CD14-positive monocyte (primary cell): ENCODE measurements around the gene ZFP36L2. TPM values are rescaled to one million over a fixed set of nuclear protein-coding genes. Genes with fewer than 3 reads are reported as not detected.

Source experiments
- DNase-seq, 3 donors: peaks; one replicate each; pipeline ENCODE4 v3.0.0-alpha.2; 2011 to 2022
- H2AFZ ChIP-seq: 2 replicates; pipeline ENCODE4 v1.6.0; 2012; ENCODE audit warnings: mild to moderate bottlenecking, low read depth, low read length, inconsistent platforms; ENCODE audit not compliant: insufficient read depth, poor library complexity, severe bottlenecking
- H3K27ac ChIP-seq, 2 donors: 1 replicate in 1 of 2; 2 replicates in 1 of 2; pipeline ENCODE4 v1.5.1; 2012 to 2013; ENCODE audit warnings: low read length in 2 of 2, control low read depth in 1 of 2, inconsistent platforms in 1 of 2, low read depth in 1 of 2, mild to moderate bottlenecking in 1 of 2
- H3K27me3 ChIP-seq, 2 donors: one replicate each; pipeline versions ENCODE4 v1.6.0 to v1.6.1; 2011 to 2013; ENCODE audit warnings: low read length in 2 of 2; ENCODE audit not compliant: control insufficient read depth in 2 of 2, insufficient read depth in 2 of 2
- H3K36me3 ChIP-seq, 2 donors: replicated peaks in 1 of 2; 1 replicate in 1 of 2; 2 replicates in 1 of 2; pipeline versions ENCODE4 v1.5.1 to v1.6.1; 2012 to 2013; ENCODE audit warnings: low read length in 2 of 2, control low read depth in 1 of 2, inconsistent platforms in 1 of 2, mild to moderate bottlenecking in 1 of 2; ENCODE audit not compliant: insufficient read depth in 2 of 2, control insufficient read depth in 1 of 2
- H3K4me1 ChIP-seq, 2 donors: 1 replicate in 1 of 2; 2 replicates in 1 of 2; pipeline versions ENCODE4 v1.5.1 to v1.6.1; 2012 to 2013; ENCODE audit warnings: low read length in 2 of 2, control low read depth in 1 of 2, inconsistent platforms in 1 of 2, mild to moderate bottlenecking in 1 of 2, moderate library complexity in 1 of 2; ENCODE audit not compliant: insufficient read depth in 2 of 2, control insufficient read depth in 1 of 2
- H3K4me2 ChIP-seq: replicated peaks from 2 replicates; pipeline ENCODE3; 2012; ENCODE audit warnings: low read length, moderate library complexity, mild to moderate bottlenecking; ENCODE audit not compliant: poor library complexity, severe bottlenecking; ENCODE audit errors: extremely low read depth
- H3K4me3 ChIP-seq, 3 experiments: fragments of 200-600 bp in 1 of 3; sonication (generic) in 1 of 3; replicated peaks in 1 of 3; 1 replicate in 2 of 3; 2 replicates in 1 of 3; pipeline ENCODE4 v1.5.1; 2011 to 2013; ENCODE audit warnings: low read length in 3 of 3, mild to moderate bottlenecking in 3 of 3, control low read depth in 2 of 3, low read depth in 2 of 3, inconsistent platforms in 1 of 3, moderate library complexity in 1 of 3
- H3K79me2 ChIP-seq: 2 replicates; pipeline ENCODE4 v1.6.0; 2012; ENCODE audit warnings: mild to moderate bottlenecking, control low read depth, inconsistent platforms, low read length, moderate library complexity; ENCODE audit not compliant: insufficient read depth
- H3K9ac ChIP-seq: 2 replicates; pipeline ENCODE4 v1.6.0; 2017; ENCODE audit warnings: low read length, mild to moderate bottlenecking; ENCODE audit not compliant: insufficient read depth, poor library complexity, severe bottlenecking
- H3K9me3 ChIP-seq, 2 donors: replicated peaks in 1 of 2; 1 replicate in 1 of 2; 2 replicates in 1 of 2; pipeline versions ENCODE4 v1.5.1 to v1.6.1; 2012 to 2013; ENCODE audit warnings: low read length in 2 of 2, control low read depth in 1 of 2; ENCODE audit not compliant: control insufficient read depth in 1 of 2, insufficient read depth in 1 of 2
- H4K20me1 ChIP-seq: 2 replicates; pipeline ENCODE4 v1.6.0; 2012; ENCODE audit warnings: mild to moderate bottlenecking, low read length, control low read depth, moderate library complexity; ENCODE audit not compliant: insufficient read depth
- H3K27ac Mint-ChIP-seq, 7 donors: one replicate each; pipeline ENCODE4 v1.8.0; 2020; ENCODE audit warnings: mild to moderate bottlenecking in 7 of 7, mixed read lengths in 7 of 7, moderate library complexity in 6 of 7, inconsistent platforms in 2 of 7
- H3K27me3 Mint-ChIP-seq, 3 donors: one replicate each; pipeline ENCODE4 v1.8.0; 2021 to 2022; ENCODE audit warnings: low read depth in 3 of 3, mild to moderate bottlenecking in 3 of 3, mixed read lengths in 3 of 3, moderate library complexity in 3 of 3, inconsistent platforms in 1 of 3
- H3K36me3 Mint-ChIP-seq, 2 donors: one replicate each; pipeline ENCODE4 v1.8.0; 2020; ENCODE audit warnings: mixed read lengths in 2 of 2, inconsistent platforms in 1 of 2, mild to moderate bottlenecking in 1 of 2
- H3K4me1 Mint-ChIP-seq: one replicate; pipeline ENCODE4 v1.8.0; 2020; ENCODE audit warnings: mild to moderate bottlenecking, mixed read lengths
- H3K4me3 Mint-ChIP-seq, 2 donors: one replicate each; pipeline ENCODE4 v1.8.0; 2020; ENCODE audit warnings: mild to moderate bottlenecking in 2 of 2, mixed read lengths in 2 of 2, moderate library complexity in 1 of 2
- H3K9me3 Mint-ChIP-seq, 7 donors: one replicate each; pipeline ENCODE4 v1.8.0; 2020 to 2022; ENCODE audit warnings: mixed read lengths in 7 of 7, mild to moderate bottlenecking in 6 of 7, moderate library complexity in 6 of 7, inconsistent platforms in 2 of 7
- WGBS: methylation state at CpG from one replicate; pipeline ENCODE4 v1.1.5; 2013; ENCODE audit warnings: missing lambda C conversion rate; ENCODE audit not compliant: insufficient coverage; 5-methylcytosine and 5-hydroxymethylcytosine counted together
- intact Hi-C, 2 donors: fragments of 100-400 bp; cut with micrococcal nuclease; formaldehyde crosslinking; loops; one replicate each; pipeline versions ENCODE4 v1.15.0 to v1.15.1; 2023
- polyA plus RNA-seq, 3 donors: library from polyadenylated mRNA; depleted of rRNA in 1 of 3; unstranded in 2 of 3; stranded (reverse) in 1 of 3; fragments of 300-500 nt in 2 of 3; fragments of >200 nt in 1 of 3; fragmentation: Illumina TruSeq in 2 of 3; gene quantifications; 1 replicate in 2 of 3; 2 replicates in 1 of 3; pipeline ENCODE4 v1.2.3, GENCODE V29; 2012 to 2021
- TF ChIP-seq, protein P1 (sequence below): fragments of 200-600 bp; IDR thresholded peaks from one replicate; pipeline ENCODE4 v1.8.0; 2022; ENCODE audit warnings: antibody characterized with exemption, mild to moderate bottlenecking

The ZFP36L2 gene
- polyA plus RNA-seq, 3 donors: 84.4 to 150 (median 88.3) TPM

DNA sequence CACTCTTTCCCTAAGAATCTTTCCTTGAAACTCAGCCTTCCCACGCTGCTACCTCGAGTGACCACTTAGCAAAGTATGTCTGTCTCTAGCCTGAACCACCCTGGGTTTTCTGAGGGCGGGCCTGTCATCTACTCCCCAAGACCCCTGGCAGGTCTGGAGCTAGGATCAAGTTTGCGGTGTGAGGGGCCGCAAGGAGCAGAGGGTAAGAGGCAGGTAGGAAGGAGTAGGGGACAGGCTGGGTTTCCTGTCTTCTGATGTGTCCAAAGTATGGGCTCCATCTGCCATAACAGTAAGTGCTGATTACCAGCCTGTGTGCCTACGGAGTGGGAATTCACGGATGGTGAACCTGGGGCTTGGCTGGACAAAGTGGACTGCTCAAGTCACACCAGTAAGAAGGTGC is 25.4 kb downstream of the ZFP36L2 start:
- Histone ChIP-seq H3K4me2 (no peak overlapping the region), H3K79me2 (no peaks in the 10 kb centered on the region), H3K27me3 (no peaks in the 10 kb centered on the region), H3K4me3 (no peak overlapping the region), H2AFZ (peak overlapping the region; percentile 53), H4K20me1 (no peaks in the 10 kb centered on the region), H3K4me1 (peaks cover 33 to 49% of the 10 kb centered on the region in 2 donors), H3K36me3 (no peaks in the 10 kb centered on the region), H3K9ac (no peak overlapping the region), H3K27ac (no peak overlapping the region), H3K9me3 (no peaks in the 10 kb centered on the region)
- intact Hi-C loops: no loop called here
- Mint-ChIP-seq H3K4me1 (peaks cover 46% of the 10 kb centered on the region), H3K27me3 (peaks cover 0 to 2% (median 1%) of the 10 kb centered on the region in 3 donors), H3K36me3 (peaks cover 3% of the 10 kb centered on the region in 2 donors), H3K27ac (no peak overlapping the region), H3K9me3 (no peaks in the 10 kb centered on the region), H3K4me3 (no peak overlapping the region)
- no peak for DNase-seq
- WGBS: 85% methylated on average over 6 of the region's 7 CpGs
- TF ChIP-seq, protein P1, sequence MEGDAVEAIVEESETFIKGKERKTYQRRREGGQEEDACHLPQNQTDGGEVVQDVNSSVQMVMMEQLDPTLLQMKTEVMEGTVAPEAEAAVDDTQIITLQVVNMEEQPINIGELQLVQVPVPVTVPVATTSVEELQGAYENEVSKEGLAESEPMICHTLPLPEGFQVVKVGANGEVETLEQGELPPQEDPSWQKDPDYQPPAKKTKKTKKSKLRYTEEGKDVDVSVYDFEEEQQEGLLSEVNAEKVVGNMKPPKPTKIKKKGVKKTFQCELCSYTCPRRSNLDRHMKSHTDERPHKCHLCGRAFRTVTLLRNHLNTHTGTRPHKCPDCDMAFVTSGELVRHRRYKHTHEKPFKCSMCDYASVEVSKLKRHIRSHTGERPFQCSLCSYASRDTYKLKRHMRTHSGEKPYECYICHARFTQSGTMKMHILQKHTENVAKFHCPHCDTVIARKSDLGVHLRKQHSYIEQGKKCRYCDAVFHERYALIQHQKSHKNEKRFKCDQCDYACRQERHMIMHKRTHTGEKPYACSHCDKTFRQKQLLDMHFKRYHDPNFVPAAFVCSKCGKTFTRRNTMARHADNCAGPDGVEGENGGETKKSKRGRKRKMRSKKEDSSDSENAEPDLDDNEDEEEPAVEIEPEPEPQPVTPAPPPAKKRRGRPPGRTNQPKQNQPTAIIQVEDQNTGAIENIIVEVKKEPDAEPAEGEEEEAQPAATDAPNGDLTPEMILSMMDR: no peak

DNA sequence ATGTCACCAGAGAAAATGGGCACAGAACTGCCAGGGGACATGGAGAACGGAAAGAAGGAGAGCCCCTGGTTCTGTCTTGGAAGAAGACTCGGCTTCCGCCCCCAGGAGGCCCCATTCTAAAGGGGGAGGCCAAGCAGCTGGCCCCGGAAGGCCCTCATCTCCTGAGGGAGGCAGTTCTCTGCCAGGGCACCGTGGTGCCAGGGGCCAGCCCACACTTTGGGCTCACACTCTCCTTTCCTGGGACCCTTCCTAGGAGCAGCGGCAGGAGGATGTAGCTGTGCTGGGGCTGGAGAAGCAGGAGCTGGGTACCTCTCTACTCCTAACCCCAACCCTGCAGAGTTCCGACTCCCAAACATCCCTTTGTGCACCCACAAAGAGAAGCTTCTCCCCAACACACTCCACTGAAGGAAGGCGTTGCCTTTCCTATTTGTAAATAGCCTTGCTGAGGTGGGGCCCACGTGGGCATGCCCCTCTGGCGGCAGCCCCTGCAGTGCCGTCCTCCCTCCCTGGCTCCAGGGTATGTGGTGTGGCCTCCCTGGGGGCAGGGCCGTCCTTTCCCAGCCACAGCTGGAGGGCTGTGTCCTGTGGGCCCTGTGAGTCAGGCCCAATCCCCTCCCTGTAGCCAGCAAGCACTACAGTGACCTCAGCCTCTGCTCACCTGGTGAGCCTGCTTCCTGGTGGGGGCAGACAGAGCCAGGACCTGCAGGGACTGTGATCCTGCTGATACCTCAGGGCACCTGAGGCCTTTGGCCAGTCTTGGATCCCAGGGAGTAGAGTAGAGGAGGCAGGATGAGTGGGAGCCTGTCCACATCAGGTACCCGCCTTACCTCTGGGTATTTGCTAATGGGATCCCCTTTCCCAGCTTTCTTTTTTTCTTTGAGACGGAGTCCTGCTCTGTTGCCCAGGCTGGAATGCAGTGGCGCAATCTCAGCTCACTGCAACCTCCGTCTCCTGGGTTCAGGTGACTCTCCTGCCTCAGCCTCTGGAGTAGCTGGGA is 26.6 kb downstream of the ZFP36L2 start:
- peaks cover 3% of the 10 kb centered on the region in 2 donors for H3K36me3 Mint-ChIP-seq
- intact Hi-C loops: no loop called here
- no peaks in the 10 kb centered on the region for H4K20me1 ChIP-seq
- TF ChIP-seq, protein P1: no peak
- 61% methylated on average over 12 of the region's 16 CpGs for WGBS
- no peaks in the 10 kb centered on the region for H3K9me3 ChIP-seq
- H3K4me3 Mint-ChIP-seq: no peak overlapping the region
- peaks cover 0 to 1% (median 0%) of the 10 kb centered on the region in 3 donors for H3K27me3 Mint-ChIP-seq
- H3K4me1 ChIP-seq: peaks cover 39 to 61% of the 10 kb centered on the region in 2 donors
- no peak overlapping the region for H3K4me3 ChIP-seq
- H3K9me3 Mint-ChIP-seq: no peaks in the 10 kb centered on the region
- H3K27me3 ChIP-seq: no peaks in the 10 kb centered on the region
- H3K27ac Mint-ChIP-seq: no peak overlapping the region
- no peak overlapping the region for H3K4me2 ChIP-seq
- DNase-seq: no peak
- no peaks in the 10 kb centered on the region for H3K79me2 ChIP-seq
- peak overlapping the region; percentile 57 for H2AFZ ChIP-seq
- no peak overlapping the region for H3K27ac ChIP-seq
- H3K4me1 Mint-ChIP-seq: peaks cover 50% of the 10 kb centered on the region
- H3K9ac ChIP-seq: no peak overlapping the region
- no peaks in the 10 kb centered on the region for H3K36me3 ChIP-seq
